ENCODE results near the gene MTMR2. TPM values are rescaled to one million over a fixed set of nuclear protein-coding genes. Genes with fewer than 3 reads are reported as not detected.
A peak's percentile ranks its signal among the peaks of the same experiment; 100 is the strongest.

The MTMR2 gene
- polyA plus RNA-seq, 2 of the 4 experiments (the other 2 are of a cell fraction), result 22.2 to 28.7 TPM

DNA sequence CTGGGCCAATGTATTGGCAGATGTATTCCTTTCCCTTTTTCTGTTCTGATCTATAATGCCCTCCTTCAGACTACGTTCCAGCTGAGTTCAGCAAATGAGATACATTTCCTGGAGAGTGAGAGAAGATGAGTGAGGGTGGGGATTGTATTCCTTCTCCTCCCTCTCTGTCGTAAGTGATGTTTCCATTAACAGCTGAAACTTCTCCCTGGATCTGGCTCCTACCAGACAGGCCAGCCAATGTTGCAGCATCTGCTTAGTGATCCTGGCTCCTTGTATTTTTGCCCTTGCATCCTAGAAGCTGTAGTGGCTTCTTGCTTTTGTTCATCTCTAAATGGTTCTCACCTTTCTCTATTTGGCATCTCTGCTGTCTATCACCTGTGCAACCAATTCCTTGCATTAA, 48.2 kb upstream of the MTMR2 start:
- WGBS (ENCODE audit: missing lambda C conversion rate), result 69% methylated on average over 2 of the region's 2 CpGs
- DNase-seq (ENCODE audit: low read depth in 1 of 2, low spot score in 1 of 2) (no peak), ATAC-seq (no peak), FAIRE-seq (no peak)
- peaks cover 14% of the 10 kb centered on the region for H3K4me1 ChIP-seq
- no peak overlapping the region for H3K27ac ChIP-seq
- ChIA-PET CTCF (no interaction called here), POLR2A (no interaction called here)
- no peak overlapping the region for H3K4me3 ChIP-seq
- H3K4me2 ChIP-seq, result no peak overlapping the region
- no peak for TF ChIP-seq JUN (IDR thresholded peaks at IDR 0.05)
- no peak for TF ChIP-seq ESRRA (IDR thresholded peaks at IDR 0.05; ENCODE audit: borderline replicate concordance, low read length)
- TF ChIP-seq POLR2AphosphoS2 (conservative IDR thresholded peaks at IDR 0.05; ENCODE audit: low read length), result no peak
- no peak for TF ChIP-seq RCOR1 (IDR thresholded peaks at IDR 0.05; ENCODE audit: low read depth, low read length)
- no peak for TF ChIP-seq CHD2 (IDR thresholded peaks at IDR 0.05; ENCODE audit: low read length, partially characterized antibody)
- TF ChIP-seq HDAC2 (IDR thresholded peaks at IDR 0.05), result no peak
- TF ChIP-seq, protein P1, sequence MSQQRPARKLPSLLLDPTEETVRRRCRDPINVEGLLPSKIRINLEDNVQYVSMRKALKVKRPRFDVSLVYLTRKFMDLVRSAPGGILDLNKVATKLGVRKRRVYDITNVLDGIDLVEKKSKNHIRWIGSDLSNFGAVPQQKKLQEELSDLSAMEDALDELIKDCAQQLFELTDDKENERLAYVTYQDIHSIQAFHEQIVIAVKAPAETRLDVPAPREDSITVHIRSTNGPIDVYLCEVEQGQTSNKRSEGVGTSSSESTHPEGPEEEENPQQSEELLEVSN (IDR thresholded peaks at IDR 0.05; ENCODE audit: borderline replicate concordance, low read depth), result no peak
- TF ChIP-seq RFX5 (IDR thresholded peaks at IDR 0.05), result no peak
- no peak for TF ChIP-seq HOXB13 (CRISPR knock-in tag; IDR thresholded peaks at IDR 0.05; ENCODE audit: low read depth)
- no peak for TF ChIP-seq SREBF2 (IDR thresholded peaks at IDR 0.05)
- no peak for TF ChIP-seq FOSL2 (IDR thresholded peaks at IDR 0.05)
- TF ChIP-seq FOSL2 (CRISPR knock-in tag; IDR thresholded peaks at IDR 0.05), result no peak
- TF ChIP-seq, protein P2, sequence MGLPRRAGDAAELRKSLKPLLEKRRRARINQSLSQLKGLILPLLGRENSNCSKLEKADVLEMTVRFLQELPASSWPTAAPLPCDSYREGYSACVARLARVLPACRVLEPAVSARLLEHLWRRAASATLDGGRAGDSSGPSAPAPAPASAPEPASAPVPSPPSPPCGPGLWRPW (IDR thresholded peaks at IDR 0.05), result no peak
- TF ChIP-seq, protein P3, sequence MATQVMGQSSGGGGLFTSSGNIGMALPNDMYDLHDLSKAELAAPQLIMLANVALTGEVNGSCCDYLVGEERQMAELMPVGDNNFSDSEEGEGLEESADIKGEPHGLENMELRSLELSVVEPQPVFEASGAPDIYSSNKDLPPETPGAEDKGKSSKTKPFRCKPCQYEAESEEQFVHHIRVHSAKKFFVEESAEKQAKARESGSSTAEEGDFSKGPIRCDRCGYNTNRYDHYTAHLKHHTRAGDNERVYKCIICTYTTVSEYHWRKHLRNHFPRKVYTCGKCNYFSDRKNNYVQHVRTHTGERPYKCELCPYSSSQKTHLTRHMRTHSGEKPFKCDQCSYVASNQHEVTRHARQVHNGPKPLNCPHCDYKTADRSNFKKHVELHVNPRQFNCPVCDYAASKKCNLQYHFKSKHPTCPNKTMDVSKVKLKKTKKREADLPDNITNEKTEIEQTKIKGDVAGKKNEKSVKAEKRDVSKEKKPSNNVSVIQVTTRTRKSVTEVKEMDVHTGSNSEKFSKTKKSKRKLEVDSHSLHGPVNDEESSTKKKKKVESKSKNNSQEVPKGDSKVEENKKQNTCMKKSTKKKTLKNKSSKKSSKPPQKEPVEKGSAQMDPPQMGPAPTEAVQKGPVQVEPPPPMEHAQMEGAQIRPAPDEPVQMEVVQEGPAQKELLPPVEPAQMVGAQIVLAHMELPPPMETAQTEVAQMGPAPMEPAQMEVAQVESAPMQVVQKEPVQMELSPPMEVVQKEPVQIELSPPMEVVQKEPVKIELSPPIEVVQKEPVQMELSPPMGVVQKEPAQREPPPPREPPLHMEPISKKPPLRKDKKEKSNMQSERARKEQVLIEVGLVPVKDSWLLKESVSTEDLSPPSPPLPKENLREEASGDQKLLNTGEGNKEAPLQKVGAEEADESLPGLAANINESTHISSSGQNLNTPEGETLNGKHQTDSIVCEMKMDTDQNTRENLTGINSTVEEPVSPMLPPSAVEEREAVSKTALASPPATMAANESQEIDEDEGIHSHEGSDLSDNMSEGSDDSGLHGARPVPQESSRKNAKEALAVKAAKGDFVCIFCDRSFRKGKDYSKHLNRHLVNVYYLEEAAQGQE (IDR thresholded peaks at IDR 0.05), result no peak
- no peak for TF ChIP-seq MYC (IDR thresholded peaks at IDR 0.05; ENCODE audit: borderline replicate concordance, low read length)
- no peak for TF ChIP-seq ZC3H11A (IDR thresholded peaks at IDR 0.05)
- no peaks in the 10 kb centered on the region for H3K9me3 ChIP-seq

GRCh38 chr11:95968585-95968984, 44.7 kb upstream of the MTMR2 start:
- no peak for ATAC-seq
- FAIRE-seq, result no peak
- TF ChIP-seq, protein P2 (IDR thresholded peaks at IDR 0.05), result no peak
- 0 out of 5 replicates have a peak, but pooled peaks of 1 of the 2 experiments have one; percentile 8 for TF ChIP-seq RAD21 (conservative IDR thresholded peaks at IDR 0.05 in 1 of 2, IDR thresholded peaks at IDR 0.05 in 1 of 2)
- ChIA-PET POLR2A (no interaction called here), CTCF (interaction anchor here (1.5 kb wide), 1 partner anchor 54 kb away, joined by 5 read pairs; no protein-coding TSS in a partner anchor)
- 75% methylated on average over 1 of the region's 1 CpG for WGBS (ENCODE audit: missing lambda C conversion rate)
- Histone ChIP-seq H3K4me1 (no peaks in the 10 kb centered on the region), H3K4me3 (no peak overlapping the region), H3K4me2 (no peak overlapping the region), H3K27ac (no peak overlapping the region), H3K9me3 (no peaks in the 10 kb centered on the region)
- no peak for DNase-seq (ENCODE audit: low read depth in 1 of 2, low spot score in 1 of 2)

- FAIRE-seq (no peak), DNase-seq (ENCODE audit: low read depth in 1 of 2, low spot score in 1 of 2) (no peak), ATAC-seq (no peak)
- Histone ChIP-seq H3K9me3 (no peaks in the 10 kb centered on the region), H3K4me1 (no peaks in the 10 kb centered on the region), H3K4me2 (no peak overlapping the region), H3K27ac (no peak overlapping the region), H3K4me3 (no peak overlapping the region)
- ChIA-PET POLR2A (no interaction called here), CTCF (interaction anchor here (0.7 to 1.6 kb wide), 2 partner anchors 10 to 47 kb away, joined by 3 read pairs; no protein-coding TSS in a partner anchor)
- WGBS (ENCODE audit: missing lambda C conversion rate), result 80% methylated on average over 1 of the region's 1 CpG
- TF ChIP-seq RNF2 (IDR thresholded peaks at IDR 0.05; ENCODE audit: borderline replicate concordance, low read depth) (no peak), RCOR1 (IDR thresholded peaks at IDR 0.05; ENCODE audit: low read depth, low read length) (no peak), EHMT2 (IDR thresholded peaks at IDR 0.05; ENCODE audit: low read depth) (no peak), BHLHE40 (IDR thresholded peaks at IDR 0.05; ENCODE audit: low read depth, low read length) (no peak), MAX (IDR thresholded peaks at IDR 0.05) (no peak), HOXB5 (CRISPR knock-in tag; IDR thresholded peaks at IDR 0.05) (no peak), PHF8 (IDR thresholded peaks at IDR 0.05; ENCODE audit: borderline replicate concordance, low read depth) (no peak), ZFP36 (IDR thresholded peaks at IDR 0.05; ENCODE audit: borderline replicate concordance, partially characterized antibody) (no peak), SREBF2 (IDR thresholded peaks at IDR 0.05) (no peak), RARB (CRISPR knock-in tag; IDR thresholded peaks at IDR 0.05) (no peak)
- TF ChIP-seq, protein P4, sequence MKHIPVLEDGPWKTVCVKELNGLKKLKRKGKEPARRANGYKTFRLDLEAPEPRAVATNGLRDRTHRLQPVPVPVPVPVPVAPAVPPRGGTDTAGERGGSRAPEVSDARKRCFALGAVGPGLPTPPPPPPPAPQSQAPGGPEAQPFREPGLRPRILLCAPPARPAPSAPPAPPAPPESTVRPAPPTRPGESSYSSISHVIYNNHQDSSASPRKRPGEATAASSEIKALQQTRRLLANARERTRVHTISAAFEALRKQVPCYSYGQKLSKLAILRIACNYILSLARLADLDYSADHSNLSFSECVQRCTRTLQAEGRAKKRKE (CRISPR knock-in tag; IDR thresholded peaks at IDR 0.05; ENCODE audit: low read depth), result no peak
Observed at GRCh38 chr11:95964281-95964680, 40.4 kb upstream of the MTMR2 start.
